Common myeloid progenitor, CD34-positive (primary cell): ENCODE results near the gene DBET.
A peak's percentile ranks its signal among the peaks of the same experiment; 100 is the strongest.
"Not testable (repeated sequence)": the region's sequence is repeated elsewhere in the genome, so short reads cannot be mapped to it uniquely, and the experiment has no call there.

ENCODE experiments used
- CTCF ChIA-PET: fragments of 350-600 bp; sonication (Branson Sonifier 250); formaldehyde crosslinking; loops from one replicate; lab custom pipeline; 2021; ENCODE audit warnings: antibody characterized with exemption; lab: Charles Lee
- POLR2A ChIA-PET: fragments of 350-600 bp; sonication (Branson Sonifier 250); formaldehyde crosslinking; loops from one replicate; lab custom pipeline; 2021; ENCODE audit warnings: antibody characterized with exemption; lab: Charles Lee
- DNase-seq, 3 donors: peaks; one replicate each; pipeline versions ENCODE4 v3.0.0 to v3.0.0-alpha.2; 2013
- H3K27ac ChIP-seq, 2 experiments: 1 replicate in 1 of 2; 2 replicates in 1 of 2; pipeline ENCODE4 v1.7.0; 2013; ENCODE audit warnings: inconsistent platforms in 2 of 2, low read length in 2 of 2, mild to moderate bottlenecking in 2 of 2, low read depth in 1 of 2, moderate library complexity in 1 of 2; ENCODE audit not compliant: severe bottlenecking in 2 of 2, insufficient read depth in 1 of 2, poor library complexity in 1 of 2
- H3K27me3 ChIP-seq, 5 experiments: replicated peaks in 2 of 5; 1 replicate in 3 of 5; 2 replicates in 2 of 5; pipeline versions ENCODE4 v1.6.1 to v1.7.0; 2013; ENCODE audit warnings: low read length in 4 of 5, mild to moderate bottlenecking in 2 of 5, moderate library complexity in 2 of 5, inconsistent platforms in 1 of 5; ENCODE audit not compliant: insufficient read depth in 5 of 5, control insufficient read depth in 4 of 5
- H3K36me3 ChIP-seq, 4 experiments: 1 replicate in 2 of 4; 2 replicates in 2 of 4; pipeline versions ENCODE4 v1.6.1 to v1.7.0; 2013; ENCODE audit warnings: low read length in 3 of 4, control low read depth in 1 of 4, mild to moderate bottlenecking in 1 of 4; ENCODE audit not compliant: control insufficient read depth in 4 of 4, insufficient read depth in 4 of 4
- H3K4me1 ChIP-seq, 4 experiments: 1 replicate in 3 of 4; 2 replicates in 1 of 4; pipeline versions ENCODE4 v1.6.1 to v1.7.1; 2013; ENCODE audit warnings: low read length in 3 of 4, mild to moderate bottlenecking in 3 of 4, control low read depth in 1 of 4, inconsistent platforms in 1 of 4, moderate library complexity in 1 of 4; ENCODE audit not compliant: control insufficient read depth in 4 of 4, insufficient read depth in 4 of 4; ENCODE audit errors: control extremely low read depth in 1 of 4
- H3K4me3 ChIP-seq, 7 experiments: 1 replicate in 4 of 7; 2 replicates in 3 of 7; pipeline versions ENCODE4 v1.5.1 to v1.7.0; 2013; ENCODE audit warnings: mild to moderate bottlenecking in 7 of 7, low read length in 6 of 7, moderate library complexity in 6 of 7, inconsistent platforms in 2 of 7, low read depth in 2 of 7, control low read depth in 1 of 7; ENCODE audit not compliant: insufficient read depth in 4 of 7, control insufficient read depth in 1 of 7; ENCODE audit errors: extremely low read depth in 1 of 7
- H3K9me3 ChIP-seq, 5 experiments: 1 replicate in 4 of 5; 2 replicates in 1 of 5; pipeline versions ENCODE4 v1.6.1 to v1.7.1; 2013; ENCODE audit warnings: low read length in 4 of 5, mild to moderate bottlenecking in 2 of 5, inconsistent platforms in 1 of 5, low read depth in 1 of 5, moderate library complexity in 1 of 5; ENCODE audit not compliant: control insufficient read depth in 4 of 5, insufficient read depth in 2 of 5; ENCODE audit errors: control extremely low read depth in 1 of 5
- WGBS: methylation state at CpG from one replicate; pipeline ENCODE4 v1.1.5; 2013; ENCODE audit not compliant: insufficient coverage; 5-methylcytosine and 5-hydroxymethylcytosine counted together

Gene DBET

DNA sequence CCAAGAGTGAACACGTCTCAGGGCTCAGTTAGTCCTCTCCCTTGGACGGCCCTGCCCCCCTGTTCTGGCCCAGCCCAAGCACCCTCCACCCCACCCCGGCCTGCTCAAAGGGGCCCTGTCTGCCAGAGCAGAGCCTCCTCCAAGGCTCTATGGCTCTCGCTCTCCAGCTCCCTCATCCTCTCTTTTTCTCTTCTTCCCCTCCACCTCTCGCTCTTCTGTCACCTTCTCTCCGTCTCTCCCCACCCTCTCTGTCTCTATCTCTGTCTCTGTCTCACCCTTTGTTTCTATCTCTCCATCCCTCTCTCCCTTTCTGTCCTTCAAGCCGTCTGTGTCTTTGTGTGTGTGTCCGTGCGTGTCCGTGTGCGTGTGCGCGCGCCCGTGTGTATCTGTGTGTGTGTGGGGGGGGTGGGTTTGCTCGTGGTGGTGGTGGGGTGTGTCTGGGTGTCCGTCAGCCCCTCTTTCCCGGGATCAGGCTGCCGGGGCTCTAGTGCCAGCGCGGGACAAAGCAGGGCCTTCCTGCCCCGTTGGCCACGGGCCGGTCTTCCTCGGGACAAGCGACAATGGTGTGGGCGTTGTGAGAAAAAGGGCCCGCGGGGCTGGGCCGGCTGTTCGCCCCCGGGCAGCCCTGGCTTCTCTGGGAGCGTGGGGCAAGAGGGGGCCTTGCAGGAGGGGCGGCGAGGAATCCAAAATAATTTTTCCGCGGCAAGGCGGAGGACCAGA is 45.9 kb upstream of the DBET start:
- no peak for DNase-seq
- WGBS = 16% methylated on average over 23 of the region's 38 CpGs
- Histone ChIP-seq H3K4me3 (no peak overlapping the region), H3K27ac (no peak overlapping the region), H3K4me1 (peaks cover 0 to 37% (median 17%) of the 10 kb centered on the region in 4 experiments), H3K36me3 (no peaks in the 10 kb centered on the region), H3K27me3 (peaks cover 0 to 82% (median 33%) of the 10 kb centered on the region in 5 experiments), H3K9me3 (peaks cover 0 to 19% (median 5%) of the 10 kb centered on the region in 5 experiments)
- ChIA-PET CTCF (no interaction called here), POLR2A (no interaction called here)

- peak in 1 of 3 donors; percentile 20 for DNase-seq
- H3K27ac ChIP-seq = no peak overlapping the region
- no peaks in the 10 kb centered on the region for H3K36me3 ChIP-seq
- peak overlapping the region in 1 of 7 experiments; percentile 8 for H3K4me3 ChIP-seq
- peaks cover 0 to 19% (median 2%) of the 10 kb centered on the region in 5 experiments for H3K9me3 ChIP-seq
- 8% methylated on average over 49 of the region's 57 CpGs for WGBS
- CTCF ChIA-PET = no interaction called here
- peaks cover 0 to 37% (median 17%) of the 10 kb centered on the region in 4 experiments for H3K4me1 ChIP-seq
- peaks cover 0 to 77% (median 36%) of the 10 kb centered on the region in 5 experiments for H3K27me3 ChIP-seq
- POLR2A ChIA-PET = no interaction called here
Measured at GRCh38 chr4:190019023-190019858, 45.1 kb upstream of the DBET start.

- 20% methylated on average over 22 of the region's 29 CpGs for WGBS
- H3K27ac ChIP-seq, H3K36me3 ChIP-seq, POLR2A ChIA-PET, CTCF ChIA-PET, H3K4me3 ChIP-seq: not testable (repeated sequence)
- Histone ChIP-seq H3K9me3 (peaks cover 0 to 19% (median 2%) of the 10 kb centered on the region in 5 experiments), H3K27me3 (peaks cover 0 to 70% (median 36%) of the 10 kb centered on the region in 5 experiments), H3K4me1 (peaks cover 0 to 33% (median 12%) of the 10 kb centered on the region in 4 experiments)
- DNase-seq = peak in 1 of 3 donors; percentile 11
Measured at GRCh38 chr4:190019859-190020463, 44.3 kb upstream of the DBET start.

DNA sequence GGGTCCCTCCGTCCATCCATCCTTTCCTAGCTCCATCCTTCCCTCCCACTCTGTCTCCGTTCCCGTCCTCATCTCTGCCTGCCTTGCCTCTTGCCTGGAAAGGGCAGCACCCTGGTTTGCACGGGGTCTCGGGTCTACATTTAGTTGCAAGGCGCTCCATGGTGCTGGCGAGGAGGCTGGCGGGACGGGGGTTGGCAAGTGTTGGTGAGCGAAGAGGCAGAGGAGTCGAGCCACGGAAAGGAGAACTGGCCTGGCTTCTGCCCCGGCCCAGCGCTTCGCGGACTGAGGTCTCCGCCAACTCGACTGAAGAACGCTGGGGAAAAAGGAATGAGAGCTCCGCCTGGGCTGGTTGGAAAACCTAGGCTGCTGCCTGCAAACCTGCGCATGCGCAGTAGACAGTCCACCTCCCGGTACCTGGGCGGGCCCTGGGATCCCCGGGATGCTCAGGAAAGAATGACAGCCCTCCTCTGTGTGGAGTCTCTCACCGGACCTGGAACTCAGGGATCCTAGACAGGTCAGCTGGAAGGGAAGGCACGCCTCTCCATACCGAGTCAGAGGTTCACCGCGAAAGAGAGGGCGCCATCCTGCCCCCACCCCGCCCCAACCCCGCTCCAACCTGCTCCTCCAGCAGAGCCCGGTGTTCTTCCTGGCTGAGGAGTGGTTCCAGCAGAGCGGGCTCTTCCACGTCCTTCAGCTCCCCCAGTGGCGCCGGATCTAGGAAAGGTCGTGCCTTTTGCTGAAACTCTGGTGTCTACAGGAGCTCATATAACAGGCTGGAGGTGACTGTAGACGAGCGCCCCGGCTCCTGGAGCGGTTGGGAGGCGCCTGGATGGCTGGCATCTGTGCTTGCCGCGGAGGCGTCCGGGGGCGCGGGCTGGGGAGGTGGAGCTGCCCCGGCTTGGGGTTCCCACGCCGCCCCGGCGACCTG is 43.2 kb upstream of the DBET start:
- peaks cover 0 to 14% (median 0%) of the 10 kb centered on the region in 5 experiments for H3K9me3 ChIP-seq
- H3K4me1 ChIP-seq = peaks cover 0 to 26% (median 12%) of the 10 kb centered on the region in 4 experiments
- peaks cover 0 to 61% (median 31%) of the 10 kb centered on the region in 5 experiments for H3K27me3 ChIP-seq
- no peak overlapping the region for H3K27ac ChIP-seq
- DNase-seq = peak in 2 of 3 donors; percentile 57 to 60
- CTCF ChIA-PET = no interaction called here
- H3K36me3 ChIP-seq = no peaks in the 10 kb centered on the region
- WGBS = 16% methylated on average over 31 of the region's 55 CpGs
- peak overlapping the region in 3 of 7 experiments; percentile 22 to 38 (median 37) for H3K4me3 ChIP-seq
- POLR2A ChIA-PET = no interaction called here

DNA sequence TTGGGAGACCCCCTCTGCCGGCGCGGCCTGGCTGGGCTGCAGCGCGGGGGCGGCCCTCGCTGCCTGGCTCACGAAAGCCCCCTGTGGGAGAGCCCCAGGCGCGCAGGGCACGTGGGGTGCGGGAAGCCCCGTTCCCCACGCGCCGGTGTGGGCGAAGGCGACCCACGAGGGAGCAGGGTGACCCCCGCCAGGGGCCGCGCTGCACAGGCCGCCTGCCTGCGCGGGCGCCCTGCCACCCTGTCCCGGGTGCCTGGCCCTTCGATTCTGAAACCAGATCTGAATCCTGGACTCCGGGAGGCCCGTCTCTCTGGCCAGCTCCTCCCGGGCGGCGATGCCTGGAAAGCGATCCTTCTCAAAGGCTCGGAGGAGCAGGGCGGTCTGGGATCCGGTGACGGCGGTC is 42.3 kb upstream of the DBET start:
- H3K4me3 ChIP-seq, H3K27ac ChIP-seq, CTCF ChIA-PET, H3K9me3 ChIP-seq, H3K36me3 ChIP-seq, DNase-seq, POLR2A ChIA-PET: not testable (repeated sequence)
- peaks cover 0 to 26% (median 12%) of the 10 kb centered on the region in 4 experiments for H3K4me1 ChIP-seq
- peaks cover 0 to 53% (median 23%) of the 10 kb centered on the region in 5 experiments for H3K27me3 ChIP-seq
- 50% methylated on average over 13 of the region's 39 CpGs for WGBS

DNA sequence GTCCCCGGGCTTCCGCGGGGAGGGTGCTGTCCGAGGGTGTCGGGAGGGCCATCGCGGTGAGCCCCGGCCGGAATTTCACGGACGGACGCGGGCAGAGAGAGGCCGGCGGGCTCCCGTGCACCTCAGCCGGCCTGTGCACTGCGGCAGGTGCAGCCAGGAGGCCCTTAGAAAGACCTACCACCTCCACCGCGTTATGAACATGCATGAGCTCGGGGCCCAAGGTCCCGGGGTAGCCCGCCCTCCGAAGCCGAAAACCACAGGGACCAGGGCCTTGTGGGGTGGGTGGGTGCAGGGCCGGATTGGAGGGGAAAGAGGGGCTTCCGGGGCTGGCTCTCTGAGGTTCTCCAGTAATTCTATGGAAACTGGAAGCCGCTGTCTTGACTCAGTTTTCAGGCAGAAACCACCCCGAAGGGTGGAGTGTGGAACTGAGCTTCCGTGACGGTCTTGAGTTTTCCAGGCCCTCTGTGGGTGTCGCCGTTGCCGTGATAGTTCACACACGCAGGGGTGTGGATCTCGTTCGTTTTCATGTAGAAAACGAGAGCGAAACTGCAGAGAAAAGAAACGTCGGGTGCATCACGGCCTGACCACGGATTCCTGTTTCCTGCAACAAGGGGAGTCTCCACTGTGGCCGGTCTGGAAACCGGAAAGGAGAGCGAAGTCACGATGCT is 41.6 kb upstream of the DBET start:
- peak in 1 of 3 donors; percentile 9 for DNase-seq
- POLR2A ChIA-PET, H3K9me3 ChIP-seq, H3K27ac ChIP-seq, H3K4me3 ChIP-seq, H3K36me3 ChIP-seq, CTCF ChIA-PET: not testable (repeated sequence)
- H3K4me1 ChIP-seq = peaks cover 0 to 21% (median 11%) of the 10 kb centered on the region in 4 experiments
- 13% methylated on average over 13 of the region's 47 CpGs for WGBS
- peaks cover 0 to 45% (median 19%) of the 10 kb centered on the region in 5 experiments for H3K27me3 ChIP-seq
